Measurements from ENCODE around the gene ELF2.
"Not testable (repeated sequence)": the region's sequence is repeated elsewhere in the genome, so short reads cannot be mapped to it uniquely, and the experiment has no call there.

DNA sequence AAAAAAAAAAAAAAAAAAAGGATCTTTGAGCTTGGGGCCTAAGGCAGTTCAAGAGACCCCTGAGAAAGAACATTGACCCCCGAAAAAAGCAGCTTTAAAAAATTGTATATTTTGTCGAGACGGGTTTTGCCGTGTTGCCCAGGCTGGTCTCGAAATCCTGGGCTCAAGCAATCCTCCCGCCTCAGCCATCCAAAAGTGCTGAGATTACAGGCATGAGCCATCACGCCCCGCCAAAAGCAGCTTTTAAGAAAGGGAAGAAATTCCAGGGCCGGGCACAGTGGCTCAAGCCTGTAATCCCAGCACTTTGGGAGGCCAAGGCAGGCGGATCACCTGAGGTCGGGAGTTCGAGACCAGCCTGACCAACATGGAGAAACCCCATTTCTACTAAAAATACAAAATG, 155.9 kb downstream of the ELF2 start:
- TF ChIP-seq, protein P1, sequence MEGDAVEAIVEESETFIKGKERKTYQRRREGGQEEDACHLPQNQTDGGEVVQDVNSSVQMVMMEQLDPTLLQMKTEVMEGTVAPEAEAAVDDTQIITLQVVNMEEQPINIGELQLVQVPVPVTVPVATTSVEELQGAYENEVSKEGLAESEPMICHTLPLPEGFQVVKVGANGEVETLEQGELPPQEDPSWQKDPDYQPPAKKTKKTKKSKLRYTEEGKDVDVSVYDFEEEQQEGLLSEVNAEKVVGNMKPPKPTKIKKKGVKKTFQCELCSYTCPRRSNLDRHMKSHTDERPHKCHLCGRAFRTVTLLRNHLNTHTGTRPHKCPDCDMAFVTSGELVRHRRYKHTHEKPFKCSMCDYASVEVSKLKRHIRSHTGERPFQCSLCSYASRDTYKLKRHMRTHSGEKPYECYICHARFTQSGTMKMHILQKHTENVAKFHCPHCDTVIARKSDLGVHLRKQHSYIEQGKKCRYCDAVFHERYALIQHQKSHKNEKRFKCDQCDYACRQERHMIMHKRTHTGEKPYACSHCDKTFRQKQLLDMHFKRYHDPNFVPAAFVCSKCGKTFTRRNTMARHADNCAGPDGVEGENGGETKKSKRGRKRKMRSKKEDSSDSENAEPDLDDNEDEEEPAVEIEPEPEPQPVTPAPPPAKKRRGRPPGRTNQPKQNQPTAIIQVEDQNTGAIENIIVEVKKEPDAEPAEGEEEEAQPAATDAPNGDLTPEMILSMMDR (conservative IDR thresholded peaks at IDR 0.05; ENCODE audit: low read depth in 2 of 2): not testable (repeated sequence)
- TF ChIP-seq EZH2 (IDR thresholded peaks at IDR 0.05; ENCODE audit: low read depth, unreplicated experiment); EZH2phosphoT487 (IDR thresholded peaks at IDR 0.05; ENCODE audit: unreplicated experiment); POLR2AphosphoS5 (IDR thresholded peaks at IDR 0.05; ENCODE audit: low read depth); STAT1 (IDR thresholded peaks at IDR 0.05; ENCODE audit: unreplicated experiment): not testable (repeated sequence)
- TF ChIP-seq, protein P2, sequence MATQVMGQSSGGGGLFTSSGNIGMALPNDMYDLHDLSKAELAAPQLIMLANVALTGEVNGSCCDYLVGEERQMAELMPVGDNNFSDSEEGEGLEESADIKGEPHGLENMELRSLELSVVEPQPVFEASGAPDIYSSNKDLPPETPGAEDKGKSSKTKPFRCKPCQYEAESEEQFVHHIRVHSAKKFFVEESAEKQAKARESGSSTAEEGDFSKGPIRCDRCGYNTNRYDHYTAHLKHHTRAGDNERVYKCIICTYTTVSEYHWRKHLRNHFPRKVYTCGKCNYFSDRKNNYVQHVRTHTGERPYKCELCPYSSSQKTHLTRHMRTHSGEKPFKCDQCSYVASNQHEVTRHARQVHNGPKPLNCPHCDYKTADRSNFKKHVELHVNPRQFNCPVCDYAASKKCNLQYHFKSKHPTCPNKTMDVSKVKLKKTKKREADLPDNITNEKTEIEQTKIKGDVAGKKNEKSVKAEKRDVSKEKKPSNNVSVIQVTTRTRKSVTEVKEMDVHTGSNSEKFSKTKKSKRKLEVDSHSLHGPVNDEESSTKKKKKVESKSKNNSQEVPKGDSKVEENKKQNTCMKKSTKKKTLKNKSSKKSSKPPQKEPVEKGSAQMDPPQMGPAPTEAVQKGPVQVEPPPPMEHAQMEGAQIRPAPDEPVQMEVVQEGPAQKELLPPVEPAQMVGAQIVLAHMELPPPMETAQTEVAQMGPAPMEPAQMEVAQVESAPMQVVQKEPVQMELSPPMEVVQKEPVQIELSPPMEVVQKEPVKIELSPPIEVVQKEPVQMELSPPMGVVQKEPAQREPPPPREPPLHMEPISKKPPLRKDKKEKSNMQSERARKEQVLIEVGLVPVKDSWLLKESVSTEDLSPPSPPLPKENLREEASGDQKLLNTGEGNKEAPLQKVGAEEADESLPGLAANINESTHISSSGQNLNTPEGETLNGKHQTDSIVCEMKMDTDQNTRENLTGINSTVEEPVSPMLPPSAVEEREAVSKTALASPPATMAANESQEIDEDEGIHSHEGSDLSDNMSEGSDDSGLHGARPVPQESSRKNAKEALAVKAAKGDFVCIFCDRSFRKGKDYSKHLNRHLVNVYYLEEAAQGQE (IDR thresholded peaks at IDR 0.05; ENCODE audit: unreplicated experiment): not testable (repeated sequence)
